ENCODE results near the gene USP13. TPM values are rescaled to one million over a fixed set of nuclear protein-coding genes. Genes with fewer than 3 reads are reported as not detected.

Gene USP13
- total RNA-seq, 1 experiment from 2014 or later, result 27.8 TPM

DNA sequence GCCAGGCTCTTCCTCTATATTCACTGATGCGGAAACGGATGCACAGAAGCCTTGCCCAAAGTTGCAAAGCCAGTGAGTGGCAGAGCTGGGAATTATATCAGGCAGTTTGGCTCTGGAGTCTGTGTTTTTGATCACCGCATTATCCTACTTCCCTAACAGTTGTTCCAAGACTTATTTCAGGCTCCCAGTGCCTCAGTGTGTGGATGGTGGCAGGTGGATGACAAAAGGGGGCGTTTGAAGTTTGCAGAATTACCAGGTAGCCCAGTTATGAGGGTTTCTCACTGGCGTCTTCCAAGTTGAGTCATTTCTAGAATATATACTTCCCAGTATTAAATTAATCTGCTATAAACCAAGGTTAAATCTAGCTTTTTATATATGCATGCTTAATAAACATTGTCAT, 81.0 kb downstream of the USP13 start:
- DNase-seq (ENCODE audit: low read depth, low spot score) (no peak), ATAC-seq (no peak)
- POLR2A ChIA-PET, result no interaction called here
- Histone ChIP-seq H3K27ac (ENCODE audit: low read length) (no peak overlapping the region), H3K27me3 (ENCODE audit: control insufficient read depth, insufficient read depth, low read length) (no peaks in the 10 kb centered on the region), H3K4me1 (ENCODE audit: control insufficient read depth, insufficient read depth, low read length) (no peaks in the 10 kb centered on the region), H3K36me3 (ENCODE audit: control insufficient read depth, insufficient read depth, low read length) (peaks cover 5% of the 10 kb centered on the region; the same call in 1 of the 2 replicates), H3K4me3 (ENCODE audit: low read depth in 2 of 2, low read length in 2 of 2) (no peak overlapping the region), H3K9me3 (ENCODE audit: control insufficient read depth, insufficient read depth, low read depth, low read length) (no peaks in the 10 kb centered on the region)
- intact Hi-C loops (cut with micrococcal nuclease; ENCODE audit: unreplicated experiment), result no loop called here
- TF ChIP-seq, protein P1, sequence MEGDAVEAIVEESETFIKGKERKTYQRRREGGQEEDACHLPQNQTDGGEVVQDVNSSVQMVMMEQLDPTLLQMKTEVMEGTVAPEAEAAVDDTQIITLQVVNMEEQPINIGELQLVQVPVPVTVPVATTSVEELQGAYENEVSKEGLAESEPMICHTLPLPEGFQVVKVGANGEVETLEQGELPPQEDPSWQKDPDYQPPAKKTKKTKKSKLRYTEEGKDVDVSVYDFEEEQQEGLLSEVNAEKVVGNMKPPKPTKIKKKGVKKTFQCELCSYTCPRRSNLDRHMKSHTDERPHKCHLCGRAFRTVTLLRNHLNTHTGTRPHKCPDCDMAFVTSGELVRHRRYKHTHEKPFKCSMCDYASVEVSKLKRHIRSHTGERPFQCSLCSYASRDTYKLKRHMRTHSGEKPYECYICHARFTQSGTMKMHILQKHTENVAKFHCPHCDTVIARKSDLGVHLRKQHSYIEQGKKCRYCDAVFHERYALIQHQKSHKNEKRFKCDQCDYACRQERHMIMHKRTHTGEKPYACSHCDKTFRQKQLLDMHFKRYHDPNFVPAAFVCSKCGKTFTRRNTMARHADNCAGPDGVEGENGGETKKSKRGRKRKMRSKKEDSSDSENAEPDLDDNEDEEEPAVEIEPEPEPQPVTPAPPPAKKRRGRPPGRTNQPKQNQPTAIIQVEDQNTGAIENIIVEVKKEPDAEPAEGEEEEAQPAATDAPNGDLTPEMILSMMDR (IDR thresholded peaks at IDR 0.05), result no peak
- no peak for TF ChIP-seq SIN3A (IDR thresholded peaks at IDR 0.05; ENCODE audit: borderline replicate concordance, insufficient read depth, low read depth, low read length)
- TF ChIP-seq, protein P2, sequence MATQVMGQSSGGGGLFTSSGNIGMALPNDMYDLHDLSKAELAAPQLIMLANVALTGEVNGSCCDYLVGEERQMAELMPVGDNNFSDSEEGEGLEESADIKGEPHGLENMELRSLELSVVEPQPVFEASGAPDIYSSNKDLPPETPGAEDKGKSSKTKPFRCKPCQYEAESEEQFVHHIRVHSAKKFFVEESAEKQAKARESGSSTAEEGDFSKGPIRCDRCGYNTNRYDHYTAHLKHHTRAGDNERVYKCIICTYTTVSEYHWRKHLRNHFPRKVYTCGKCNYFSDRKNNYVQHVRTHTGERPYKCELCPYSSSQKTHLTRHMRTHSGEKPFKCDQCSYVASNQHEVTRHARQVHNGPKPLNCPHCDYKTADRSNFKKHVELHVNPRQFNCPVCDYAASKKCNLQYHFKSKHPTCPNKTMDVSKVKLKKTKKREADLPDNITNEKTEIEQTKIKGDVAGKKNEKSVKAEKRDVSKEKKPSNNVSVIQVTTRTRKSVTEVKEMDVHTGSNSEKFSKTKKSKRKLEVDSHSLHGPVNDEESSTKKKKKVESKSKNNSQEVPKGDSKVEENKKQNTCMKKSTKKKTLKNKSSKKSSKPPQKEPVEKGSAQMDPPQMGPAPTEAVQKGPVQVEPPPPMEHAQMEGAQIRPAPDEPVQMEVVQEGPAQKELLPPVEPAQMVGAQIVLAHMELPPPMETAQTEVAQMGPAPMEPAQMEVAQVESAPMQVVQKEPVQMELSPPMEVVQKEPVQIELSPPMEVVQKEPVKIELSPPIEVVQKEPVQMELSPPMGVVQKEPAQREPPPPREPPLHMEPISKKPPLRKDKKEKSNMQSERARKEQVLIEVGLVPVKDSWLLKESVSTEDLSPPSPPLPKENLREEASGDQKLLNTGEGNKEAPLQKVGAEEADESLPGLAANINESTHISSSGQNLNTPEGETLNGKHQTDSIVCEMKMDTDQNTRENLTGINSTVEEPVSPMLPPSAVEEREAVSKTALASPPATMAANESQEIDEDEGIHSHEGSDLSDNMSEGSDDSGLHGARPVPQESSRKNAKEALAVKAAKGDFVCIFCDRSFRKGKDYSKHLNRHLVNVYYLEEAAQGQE (IDR thresholded peaks at IDR 0.05; ENCODE audit: insufficient read depth in 1 of 2, low read depth in 2 of 2, low read length in 1 of 2), result no peak
- TF ChIP-seq TCF7L2 (IDR thresholded peaks at IDR 0.05; ENCODE audit: low read depth, low read length), result no peak
- no peak for TF ChIP-seq POLR2AphosphoS5 (IDR thresholded peaks at IDR 0.05; ENCODE audit: low read depth, low read length)
- no TSS peak for BruUV-seq (replicated peaks)
- in situ Hi-C loops (cut with HindIII; ENCODE audit: low pct_unique_long_range_greater_than_20kb, low sequenced_read_pairs), result no loop called here
- CTCF ChIA-PET, result no interaction called here

DNA sequence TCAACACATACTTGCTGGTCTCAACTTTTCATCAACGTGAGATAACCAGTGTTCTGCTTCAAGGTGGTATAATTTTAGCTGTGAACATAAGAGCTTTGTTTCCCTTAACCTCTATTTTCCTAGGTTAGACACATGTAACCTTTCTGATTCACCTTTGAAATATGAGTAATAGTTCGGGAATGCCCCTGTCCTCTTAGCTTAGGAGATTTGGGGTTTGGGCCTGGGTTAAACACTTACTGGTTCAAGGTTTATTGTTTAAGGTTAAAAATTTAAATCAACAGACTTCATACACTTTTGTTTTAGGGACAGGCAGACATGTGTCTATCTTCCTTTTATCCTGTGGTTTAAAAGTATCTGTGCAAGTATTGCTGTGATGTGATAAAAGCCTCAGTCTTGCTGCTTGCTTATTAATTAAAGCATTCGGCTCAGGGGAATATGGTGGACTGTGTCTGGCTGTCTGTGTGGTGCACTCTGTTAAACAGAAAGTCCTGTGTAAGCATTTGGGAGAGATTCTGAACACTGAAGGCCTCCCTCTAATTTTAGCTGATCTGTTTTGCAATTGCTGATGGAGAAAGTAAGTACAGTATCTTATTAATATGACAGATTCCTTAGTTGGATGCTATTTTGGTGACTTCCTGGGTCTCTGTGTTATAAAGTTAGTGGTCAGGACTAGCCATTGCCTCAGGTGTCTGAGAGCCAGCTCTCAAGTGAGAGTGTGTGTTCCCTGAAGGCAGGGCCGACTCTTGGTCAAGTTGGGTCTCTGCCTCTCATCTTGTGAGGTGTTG, 81.8 kb downstream of the USP13 start:
- ChIA-PET POLR2A (no interaction called here), CTCF (no interaction called here)
- no peak for DNase-seq (ENCODE audit: low read depth, low spot score)
- in situ Hi-C loops (cut with HindIII; ENCODE audit: low pct_unique_long_range_greater_than_20kb, low sequenced_read_pairs) (no loop called here), intact Hi-C loops (cut with micrococcal nuclease; ENCODE audit: unreplicated experiment) (no loop called here)
- H3K9me3 ChIP-seq (ENCODE audit: control insufficient read depth, insufficient read depth, low read depth, low read length), result no peaks in the 10 kb centered on the region
- ATAC-seq, result no peak
- no TSS peak for BruUV-seq (replicated peaks)
- H3K4me1 ChIP-seq (ENCODE audit: control insufficient read depth, insufficient read depth, low read length), result no peaks in the 10 kb centered on the region
- TF ChIP-seq SIN3A (IDR thresholded peaks at IDR 0.05; ENCODE audit: borderline replicate concordance, insufficient read depth, low read depth, low read length) (no peak), TCF7L2 (IDR thresholded peaks at IDR 0.05; ENCODE audit: low read depth, low read length) (no peak)
- TF ChIP-seq, protein P1 (IDR thresholded peaks at IDR 0.05), result no peak
- TF ChIP-seq, protein P2 (IDR thresholded peaks at IDR 0.05; ENCODE audit: insufficient read depth in 1 of 2, low read depth in 2 of 2, low read length in 1 of 2), result no peak
- no peaks in the 10 kb centered on the region for H3K27me3 ChIP-seq (ENCODE audit: control insufficient read depth, insufficient read depth, low read length)
- no peak overlapping the region for H3K27ac ChIP-seq (ENCODE audit: low read length)
- H3K4me3 ChIP-seq (ENCODE audit: low read depth in 2 of 2, low read length in 2 of 2), result no peak overlapping the region
- peaks cover 5% of the 10 kb centered on the region; the same call in 1 of the 2 replicates for H3K36me3 ChIP-seq (ENCODE audit: control insufficient read depth, insufficient read depth, low read length)
